Nephron progenitor cell (in vitro differentiated cells): ENCODE results near the gene TRAF1.
A peak's percentile ranks its signal among the peaks of the same experiment; 100 is the strongest.

ENCODE experiments used
- DNase-seq: peaks from one replicate; pipeline ENCODE4 v3.0.0; 2021
- H3K27ac Mint-ChIP-seq: 2 replicates; pipeline ENCODE4 v1.8.0; 2021; ENCODE audit warnings: mild to moderate bottlenecking, moderate library complexity, mixed read lengths
- H3K27me3 Mint-ChIP-seq: 2 replicates; pipeline ENCODE4 v1.8.0; 2021; ENCODE audit warnings: mild to moderate bottlenecking, low read depth, mixed read lengths; ENCODE audit not compliant: poor library complexity
- H3K36me3 Mint-ChIP-seq: 2 replicates; pipeline ENCODE4 v1.8.0; 2021; ENCODE audit warnings: low read depth, mixed read lengths
- H3K4me1 Mint-ChIP-seq: 2 replicates; pipeline ENCODE4 v1.8.0; 2021; ENCODE audit warnings: mixed read lengths
- H3K4me3 Mint-ChIP-seq: 2 replicates; pipeline ENCODE4 v1.8.0; 2021; ENCODE audit warnings: mild to moderate bottlenecking, moderate library complexity, mixed read lengths
- H3K9me3 Mint-ChIP-seq: 2 replicates; pipeline ENCODE4 v1.8.0; 2021; ENCODE audit warnings: mild to moderate bottlenecking, moderate library complexity, mixed read lengths
- CTCF ChIP-seq: fragments of 200-600 bp; sonication (generic); IDR thresholded peaks from 2 replicates; pipeline ENCODE4 v1.5.0; 2021; ENCODE audit warnings: antibody characterized with exemption

The TRAF1 gene

GRCh38 chr9:120937596-120937995, 11.0 kb upstream of the TRAF1 start:
- Mint-ChIP-seq H3K27ac (no peak overlapping the region), H3K36me3 (no peaks in the 10 kb centered on the region), H3K4me1 (peaks cover 62% of the 10 kb centered on the region)

DNA sequence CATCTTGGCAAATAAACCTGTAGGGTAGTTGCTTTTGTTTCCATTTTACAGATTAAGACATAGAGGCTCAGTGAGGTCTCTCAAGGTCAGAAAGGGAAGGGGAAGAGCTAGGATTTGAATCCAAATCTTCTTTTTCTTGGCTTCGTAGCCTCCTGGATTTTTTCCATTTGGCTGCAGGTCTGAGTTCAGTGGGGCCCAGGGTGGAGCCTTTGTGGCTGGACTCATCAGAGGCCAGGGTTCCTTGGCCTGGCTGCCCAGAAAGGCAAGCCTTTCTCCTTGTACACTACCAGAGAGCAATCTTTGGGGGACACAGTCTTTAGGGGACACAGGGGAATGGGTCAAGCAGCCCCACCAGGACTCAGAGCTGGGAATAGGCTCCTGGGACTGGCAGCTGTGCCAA, 10.5 kb upstream of the TRAF1 start:
- no peak overlapping the region for H3K4me3 Mint-ChIP-seq
- no peak for TF ChIP-seq CTCF
- H3K36me3 Mint-ChIP-seq, result no peaks in the 10 kb centered on the region
- H3K27me3 Mint-ChIP-seq, result peaks cover 32% of the 10 kb centered on the region
- DNase-seq, result no peak
- H3K27ac Mint-ChIP-seq, result no peak overlapping the region
- no peaks in the 10 kb centered on the region for H3K9me3 Mint-ChIP-seq
- H3K4me1 Mint-ChIP-seq, result peaks cover 59% of the 10 kb centered on the region

More at GRCh38 chr9:120937596-120937995, 11.0 kb upstream of the TRAF1 start:
- TF ChIP-seq CTCF, result no peak
- Mint-ChIP-seq H3K27me3 (peaks cover 27% of the 10 kb centered on the region), H3K9me3 (no peaks in the 10 kb centered on the region), H3K4me3 (no peak overlapping the region)
- no peak for DNase-seq

DNA sequence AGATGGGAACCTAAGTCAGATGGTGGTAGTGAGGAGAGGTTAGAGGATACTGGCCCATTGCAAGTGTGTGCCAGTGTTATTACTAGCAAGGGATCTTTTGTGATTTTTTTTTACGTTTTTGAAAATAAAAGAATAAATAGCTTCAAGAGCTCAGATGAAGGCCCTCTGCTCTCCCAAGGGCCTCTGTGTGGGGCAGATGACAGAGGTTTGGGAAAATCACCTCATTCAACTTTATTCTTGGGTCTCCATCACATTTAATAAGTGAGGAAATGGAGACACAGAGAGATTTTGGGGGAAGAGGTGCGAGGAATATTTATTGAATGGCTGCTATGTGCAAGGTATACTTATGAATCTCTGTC, 10.1 kb upstream of the TRAF1 start:
- no peak for DNase-seq
- TF ChIP-seq CTCF, result peak; percentile 12
- H3K4me1 Mint-ChIP-seq, result peaks cover 60% of the 10 kb centered on the region
- H3K4me3 Mint-ChIP-seq, result no peak overlapping the region
- peak overlapping the region; percentile 27 for H3K27ac Mint-ChIP-seq
- no peaks in the 10 kb centered on the region for H3K36me3 Mint-ChIP-seq
- peaks cover 32% of the 10 kb centered on the region for H3K27me3 Mint-ChIP-seq
- H3K9me3 Mint-ChIP-seq, result no peaks in the 10 kb centered on the region

DNA sequence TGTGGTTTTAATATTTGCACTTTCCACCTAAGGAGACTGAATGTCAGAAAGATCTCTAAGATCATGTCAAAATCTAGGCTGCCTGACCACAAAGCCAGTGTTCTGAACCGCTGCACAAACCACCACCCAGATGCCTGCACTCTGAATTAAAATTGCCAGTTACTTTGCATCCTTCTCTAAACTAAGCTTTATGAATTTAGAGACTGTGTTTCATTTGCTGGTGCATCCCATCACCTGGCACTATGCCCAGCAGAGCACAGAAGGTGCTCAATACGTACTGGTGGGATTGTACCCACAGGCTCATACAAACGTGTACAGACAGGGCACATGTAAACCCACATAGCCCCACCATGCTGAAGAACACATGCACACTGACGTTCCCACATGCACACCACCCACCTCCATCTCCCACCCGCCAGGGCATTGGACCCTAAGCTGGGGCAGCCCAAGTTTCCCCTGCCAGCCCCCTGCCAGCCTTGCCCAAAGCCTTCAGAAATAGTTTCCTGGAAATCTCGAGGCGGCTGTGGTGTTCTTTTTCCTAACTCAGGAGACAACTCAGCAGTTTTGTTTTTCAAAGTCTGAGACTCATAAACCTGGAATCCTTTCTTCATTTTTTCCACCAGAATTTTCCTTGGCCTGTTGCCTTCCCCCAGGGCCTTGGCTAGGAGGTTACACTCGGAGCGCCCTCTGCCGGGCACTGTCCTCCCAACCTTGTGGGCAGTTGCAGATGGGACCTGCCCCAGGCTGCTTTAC, 9.6 kb upstream of the TRAF1 start:
- Mint-ChIP-seq H3K27ac (peak overlapping the region; percentile 27), H3K36me3 (no peaks in the 10 kb centered on the region), H3K27me3 (peaks cover 32% of the 10 kb centered on the region), H3K4me3 (no peak overlapping the region), H3K4me1 (peaks cover 60% of the 10 kb centered on the region), H3K9me3 (no peaks in the 10 kb centered on the region)
- peak; percentile 87 for TF ChIP-seq CTCF
- DNase-seq, result peak; percentile 91

- TF ChIP-seq CTCF, result no peak
These were observed 8.8 kb upstream of the TRAF1 start for GRCh38 chr9:120935383-120935857.

DNA sequence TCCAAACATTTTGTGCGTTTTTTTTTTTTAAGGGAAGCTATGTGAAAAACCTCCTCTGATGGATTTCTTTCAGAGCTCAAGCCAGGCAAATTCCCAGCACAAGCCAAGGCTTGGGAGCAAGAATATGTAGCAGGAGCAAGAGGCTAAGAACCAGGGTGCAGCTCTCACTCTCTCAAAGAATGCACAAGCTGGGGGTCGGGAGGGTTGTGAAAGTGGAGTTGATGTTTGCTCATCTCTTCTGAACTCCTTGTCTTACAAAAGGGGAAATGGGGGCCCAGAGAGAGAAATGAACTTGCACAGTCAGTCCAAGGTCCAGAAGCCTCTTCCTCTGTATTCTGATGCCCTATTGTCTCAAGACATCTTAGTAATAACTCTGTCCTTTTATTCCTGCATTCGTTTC, 7.7 kb upstream of the TRAF1 start:
- no peak overlapping the region for H3K27ac Mint-ChIP-seq
- H3K36me3 Mint-ChIP-seq, result no peaks in the 10 kb centered on the region
- H3K4me1 Mint-ChIP-seq, result peaks cover 47% of the 10 kb centered on the region
- no peak overlapping the region for H3K4me3 Mint-ChIP-seq
- peaks cover 3% of the 10 kb centered on the region for H3K9me3 Mint-ChIP-seq
- TF ChIP-seq CTCF, result no peak
- no peak for DNase-seq
- peaks cover 30% of the 10 kb centered on the region for H3K27me3 Mint-ChIP-seq

More at GRCh38 chr9:120935383-120935857, 8.8 kb upstream of the TRAF1 start:
- H3K9me3 Mint-ChIP-seq, result peaks cover 3% of the 10 kb centered on the region
- no peak overlapping the region for H3K4me3 Mint-ChIP-seq
- DNase-seq, result no peak
- H3K4me1 Mint-ChIP-seq, result peaks cover 56% of the 10 kb centered on the region
- no peak overlapping the region for H3K27ac Mint-ChIP-seq
- no peaks in the 10 kb centered on the region for H3K36me3 Mint-ChIP-seq
- peaks cover 30% of the 10 kb centered on the region for H3K27me3 Mint-ChIP-seq
